Measurements from ENCODE around the gene ZGPAT. TPM values are rescaled to one million over a fixed set of nuclear protein-coding genes. Genes with fewer than 3 reads are reported as not detected.

Gene ZGPAT
- total and polyA plus RNA-seq, 2 donors (not counting 3 experiments of a cell fraction or from before 2014, with no cell fraction given) = 23.1 to 29.3 TPM

GRCh38 chr20:63759377-63759901 is 51.6 kb downstream of the ZGPAT start:
- H3K27ac ChIP-seq (ENCODE audit: insufficient read depth, low read depth, low read length) = no peak overlapping the region
- no peak overlapping the region for H3K9ac ChIP-seq (replicated peaks; ENCODE audit: extremely low read depth, insufficient read depth, low read length)
- H3K9me3 ChIP-seq (replicated peaks; ENCODE audit: control insufficient read depth, insufficient read depth, low read length) = no peaks in the 10 kb centered on the region
- intact Hi-C loops (cut with micrococcal nuclease) = no loop called here
- H3K4me3 ChIP-seq (replicated peaks in 1 of 3; ENCODE audit: insufficient read depth in 1 of 3, low read depth in 1 of 3, low read length in 3 of 3) = no peak overlapping the region
- H3K79me2 ChIP-seq (ENCODE audit: control insufficient read depth, insufficient read depth, low read length) = no peaks in the 10 kb centered on the region
- no peaks in the 10 kb centered on the region for H3K4me1 ChIP-seq (ENCODE audit: control insufficient read depth, extremely low read depth, insufficient read depth, low read length)
- no peak for TF ChIP-seq POLR2A (IDR thresholded peaks at IDR 0.05; ENCODE audit: low read depth, low read length)
- FAIRE-seq = no peak
- no peak overlapping the region for H2AFZ ChIP-seq (ENCODE audit: low read depth, low read length)
- no TSS peak for BruUV-seq (replicated peaks)
- H4K20me1 ChIP-seq (replicated peaks; ENCODE audit: control insufficient read depth, extremely low read depth, insufficient read depth, low read length) = no peaks in the 10 kb centered on the region
- POLR2A ChIA-PET = no interaction called here
- no peak for DNase-seq (ENCODE audit: low read depth, low spot score)
- no peaks in the 10 kb centered on the region for H3K36me3 ChIP-seq (ENCODE audit: control insufficient read depth in 2 of 2, extremely low read depth in 1 of 2, insufficient read depth in 2 of 2, low read length in 2 of 2)
- CTCF ChIA-PET = interaction anchor here (1.1 to 3.0 kb wide), 2 partner anchors 15 to 27 kb away, joined by 3 to 10 read pairs; no protein-coding TSS in a partner anchor
- dilution Hi-C loops (cut with MboI; ENCODE audit: extremely low pct_ligation_motif_present, low sequenced_read_pairs) = no loop called here
- no peaks in the 10 kb centered on the region for H3K27me3 ChIP-seq (ENCODE audit: control insufficient read depth in 2 of 2, insufficient read depth in 2 of 2, low read length in 2 of 2)
- no peaks in the 10 kb centered on the region for H3K9me1 ChIP-seq (replicated peaks; ENCODE audit: control insufficient read depth, extremely low read depth, insufficient read depth, low read length)
- H3K4me2 ChIP-seq (ENCODE audit: insufficient read depth, low read length) = no peak overlapping the region

DNA sequence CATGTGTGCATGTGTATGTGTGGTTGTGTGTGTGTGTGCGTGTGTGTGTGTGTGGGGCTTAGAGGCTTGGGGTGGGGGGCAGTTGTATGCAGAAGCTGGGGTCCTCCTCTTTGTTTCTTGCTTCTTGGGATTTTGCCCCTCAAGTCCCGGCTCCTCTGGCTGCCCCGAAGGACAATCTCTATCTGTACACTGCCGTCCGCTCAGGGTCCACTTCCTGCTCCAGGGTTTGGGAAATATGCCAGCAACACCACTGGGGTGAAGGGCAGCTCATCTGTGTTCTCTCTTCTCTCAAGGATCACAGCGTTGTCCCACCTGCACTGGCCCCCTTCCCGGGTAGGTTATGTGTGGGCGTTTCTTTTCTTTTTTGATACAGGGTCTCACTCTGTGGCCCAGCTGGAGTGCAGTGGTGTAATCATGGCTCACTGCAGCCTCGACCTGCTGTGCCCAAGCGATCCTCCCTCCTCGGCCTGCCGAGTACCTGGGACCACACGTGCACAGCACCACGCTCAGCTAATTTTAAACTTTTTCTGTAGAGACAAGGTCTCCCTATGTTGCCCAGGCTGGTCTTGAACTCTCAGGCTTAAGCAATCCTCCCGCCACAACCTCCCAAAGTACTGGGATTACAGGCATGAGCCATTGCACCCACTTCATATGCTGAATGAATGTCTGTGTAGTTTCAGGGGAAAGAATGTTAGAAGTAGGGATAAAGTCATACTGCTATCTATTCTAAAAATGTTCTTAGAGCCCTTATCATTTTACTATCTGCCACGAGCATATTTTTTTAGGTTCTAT is 57.4 kb downstream of the ZGPAT start:
- Histone ChIP-seq H3K27me3 (ENCODE audit: control insufficient read depth in 2 of 2, insufficient read depth in 2 of 2, low read length in 2 of 2) (no peaks in the 10 kb centered on the region), H3K4me1 (ENCODE audit: control insufficient read depth, extremely low read depth, insufficient read depth, low read length) (no peaks in the 10 kb centered on the region), H3K9ac (replicated peaks; ENCODE audit: extremely low read depth, insufficient read depth, low read length) (no peak overlapping the region), H3K4me3 (replicated peaks in 1 of 3; ENCODE audit: insufficient read depth in 1 of 3, low read depth in 1 of 3, low read length in 3 of 3) (no peak overlapping the region), H2AFZ (ENCODE audit: low read depth, low read length) (no peak overlapping the region), H4K20me1 (replicated peaks; ENCODE audit: control insufficient read depth, extremely low read depth, insufficient read depth, low read length) (no peaks in the 10 kb centered on the region), H3K9me3 (replicated peaks; ENCODE audit: control insufficient read depth, insufficient read depth, low read length) (no peaks in the 10 kb centered on the region), H3K79me2 (ENCODE audit: control insufficient read depth, insufficient read depth, low read length) (no peaks in the 10 kb centered on the region), H3K27ac (ENCODE audit: insufficient read depth, low read depth, low read length) (no peak overlapping the region), H3K4me2 (ENCODE audit: insufficient read depth, low read length) (no peak overlapping the region), H3K9me1 (replicated peaks; ENCODE audit: control insufficient read depth, extremely low read depth, insufficient read depth, low read length) (no peaks in the 10 kb centered on the region), H3K36me3 (ENCODE audit: control insufficient read depth in 2 of 2, extremely low read depth in 1 of 2, insufficient read depth in 2 of 2, low read length in 2 of 2) (no peaks in the 10 kb centered on the region)
- intact Hi-C loops (cut with micrococcal nuclease) = no loop called here
- TF ChIP-seq, protein P1, sequence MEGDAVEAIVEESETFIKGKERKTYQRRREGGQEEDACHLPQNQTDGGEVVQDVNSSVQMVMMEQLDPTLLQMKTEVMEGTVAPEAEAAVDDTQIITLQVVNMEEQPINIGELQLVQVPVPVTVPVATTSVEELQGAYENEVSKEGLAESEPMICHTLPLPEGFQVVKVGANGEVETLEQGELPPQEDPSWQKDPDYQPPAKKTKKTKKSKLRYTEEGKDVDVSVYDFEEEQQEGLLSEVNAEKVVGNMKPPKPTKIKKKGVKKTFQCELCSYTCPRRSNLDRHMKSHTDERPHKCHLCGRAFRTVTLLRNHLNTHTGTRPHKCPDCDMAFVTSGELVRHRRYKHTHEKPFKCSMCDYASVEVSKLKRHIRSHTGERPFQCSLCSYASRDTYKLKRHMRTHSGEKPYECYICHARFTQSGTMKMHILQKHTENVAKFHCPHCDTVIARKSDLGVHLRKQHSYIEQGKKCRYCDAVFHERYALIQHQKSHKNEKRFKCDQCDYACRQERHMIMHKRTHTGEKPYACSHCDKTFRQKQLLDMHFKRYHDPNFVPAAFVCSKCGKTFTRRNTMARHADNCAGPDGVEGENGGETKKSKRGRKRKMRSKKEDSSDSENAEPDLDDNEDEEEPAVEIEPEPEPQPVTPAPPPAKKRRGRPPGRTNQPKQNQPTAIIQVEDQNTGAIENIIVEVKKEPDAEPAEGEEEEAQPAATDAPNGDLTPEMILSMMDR (IDR thresholded peaks at IDR 0.05; ENCODE audit: extremely low read depth in 1 of 2, insufficient read depth in 1 of 2, low read depth in 1 of 2, low read length in 2 of 2) = no peak
- no peak for TF ChIP-seq JUN (IDR thresholded peaks at IDR 0.05; ENCODE audit: borderline replicate concordance, insufficient read depth, insufficient read length, low read depth)
- TF ChIP-seq FOS (IDR thresholded peaks at IDR 0.05; ENCODE audit: borderline replicate concordance, insufficient read depth, low read length) = no peak
- POLR2A ChIA-PET = no interaction called here
- DNase-seq (ENCODE audit: low read depth, low spot score) (no peak), FAIRE-seq (no peak)
- dilution Hi-C loops (cut with MboI; ENCODE audit: extremely low pct_ligation_motif_present, low sequenced_read_pairs) = no loop called here
- no TSS peak for BruUV-seq (replicated peaks)
- CTCF ChIA-PET = interaction anchor here (1.2 kb wide), 1 partner anchor 21 kb away, joined by 3 read pairs; no protein-coding TSS in a partner anchor
